ENCODE data around the gene CAMK1. TPM values are rescaled to one million over a fixed set of nuclear protein-coding genes. Genes with fewer than 3 reads are reported as not detected.

The CAMK1 gene
- total RNA-seq, 2 donors from 2014 or later = 10.9 to 34.9 TPM

- Histone ChIP-seq H3K9me3 (no peaks in the 10 kb centered on the region), H3K27ac (no peak overlapping the region), H3K27me3 (no peaks in the 10 kb centered on the region), H3K4me3 (no peak overlapping the region), H3K36me3 (replicated peaks in 1 of 2; ENCODE audit: insufficient read depth in 1 of 2, low read depth in 2 of 2) (peaks cover 5 to 36% of the 10 kb centered on the region in 2 donors), H3K4me1 (peaks cover 12% of the 10 kb centered on the region)
- TF ChIP-seq CTCF (IDR thresholded peaks at IDR 0.05) (no peak), POLR2A (IDR thresholded peaks at IDR 0.05) (no peak)
- 76 to 85% methylated on average over 5 of the region's 5 CpGs for WGBS, 2 donors
- DNase-seq = no peak
- no peak for ATAC-seq
- intact Hi-C loops (cut with DNase I) = no loop called here
These were observed 35.2 kb upstream of the CAMK1 start for GRCh38 chr3:9804996-9805395.

- 84 to 90% methylated on average over 1 of the region's 1 CpG for WGBS, 2 donors
These were observed 33.7 kb upstream of the CAMK1 start for GRCh38 chr3:9803494-9803893.

GRCh38 chr3:9800529-9800928 lies 30.8 kb upstream of the CAMK1 start:
- no peak for DNase-seq
- H3K9me3 ChIP-seq = no peaks in the 10 kb centered on the region
- no peaks in the 10 kb centered on the region for H3K27me3 ChIP-seq
- no peak overlapping the region for H3K27ac ChIP-seq
- no peak overlapping the region for H3K4me3 ChIP-seq
- intact Hi-C loops (cut with DNase I) = no loop called here
- 82 to 89% methylated on average over 4 to 5 of the region's 5 CpGs for WGBS, 2 donors
- peaks cover 11 to 50% of the 10 kb centered on the region in 2 donors for H3K36me3 ChIP-seq (replicated peaks in 1 of 2; ENCODE audit: insufficient read depth in 1 of 2, low read depth in 2 of 2)
- TF ChIP-seq CTCF (IDR thresholded peaks at IDR 0.05) = peak in 1 of 7 experiments; percentile 8
- no peak for TF ChIP-seq POLR2A (IDR thresholded peaks at IDR 0.05)
- H3K4me1 ChIP-seq = no peaks in the 10 kb centered on the region
- ATAC-seq = no peak

More at GRCh38 chr3:9803494-9803893, 33.7 kb upstream of the CAMK1 start:
- DNase-seq (no peak), ATAC-seq (no peak)
- intact Hi-C loops (cut with DNase I) = no loop called here
- Histone ChIP-seq H3K27me3 (no peaks in the 10 kb centered on the region), H3K36me3 (replicated peaks in 1 of 2; ENCODE audit: insufficient read depth in 1 of 2, low read depth in 2 of 2) (peaks cover 11 to 42% of the 10 kb centered on the region in 2 donors), H3K4me1 (peaks cover under 1% of the 10 kb centered on the region), H3K9me3 (no peaks in the 10 kb centered on the region), H3K27ac (no peak overlapping the region), H3K4me3 (no peak overlapping the region)
- TF ChIP-seq POLR2A (IDR thresholded peaks at IDR 0.05) = no peak
- TF ChIP-seq CTCF (IDR thresholded peaks at IDR 0.05) = no peak

DNA sequence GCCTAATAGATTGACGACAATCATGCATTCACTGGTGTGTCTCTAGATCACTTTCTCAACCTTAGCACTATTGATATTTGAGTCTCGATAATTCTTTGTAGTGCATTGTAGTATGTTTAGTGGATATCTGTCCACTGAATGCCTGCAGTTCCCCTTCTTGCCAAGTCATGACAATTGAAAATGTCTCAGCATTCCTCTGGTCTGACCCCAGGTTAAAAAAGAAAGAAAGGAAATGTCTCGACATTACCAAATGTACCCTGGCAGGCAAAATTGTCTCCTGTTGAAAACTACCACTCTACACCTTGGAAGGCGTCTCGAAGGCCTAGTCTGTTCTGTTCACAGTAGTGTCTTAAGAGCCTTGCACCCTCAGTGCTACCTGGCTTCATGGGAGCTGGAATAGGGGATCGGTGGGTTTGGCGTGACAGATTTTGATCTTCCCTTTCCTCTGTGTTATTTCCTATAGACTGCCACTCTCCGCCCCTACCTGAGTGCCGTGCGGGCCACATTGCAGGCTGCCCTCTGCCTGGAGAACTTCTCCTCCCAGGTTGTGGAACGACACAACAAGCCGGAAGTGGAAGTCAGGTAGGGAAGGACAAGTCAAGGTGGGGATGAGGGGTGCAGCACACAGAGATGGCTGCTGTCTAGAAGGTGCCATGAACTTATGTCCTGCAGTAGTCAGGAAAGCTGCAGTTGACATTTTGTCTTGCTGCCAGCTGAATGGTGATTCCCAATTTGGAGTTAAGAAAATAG lies 27.6 kb upstream of the CAMK1 start:
- 90 to 92% methylated on average over 12 of the region's 12 CpGs for whole genome bisulfite sequencing, 2 donors
- intact Hi-C loops (cut with DNase I) = no loop called here
- no peaks in the 10 kb centered on the region for H3K27me3 ChIP-seq
- H3K4me3 ChIP-seq = no peak overlapping the region
- ATAC-seq (no peak), DNase-seq (no peak)
- H3K36me3 ChIP-seq (replicated peaks in 1 of 2; ENCODE audit: insufficient read depth in 1 of 2, low read depth in 2 of 2) = peaks cover 11 to 28% of the 10 kb centered on the region in 2 donors
- no peak for TF ChIP-seq CTCF (IDR thresholded peaks at IDR 0.05)
- H3K4me1 ChIP-seq = peaks cover 19% of the 10 kb centered on the region
- no peak overlapping the region for H3K27ac ChIP-seq
- H3K9me3 ChIP-seq = no peaks in the 10 kb centered on the region

GRCh38 chr3:9795207-9795606 lies 25.5 kb upstream of the CAMK1 start:
- DNase-seq (no peak), ATAC-seq (no peak)
- Histone ChIP-seq H3K4me1 (peaks cover 31% of the 10 kb centered on the region), H3K27ac (no peak overlapping the region), H3K36me3 (replicated peaks in 1 of 2; ENCODE audit: insufficient read depth in 1 of 2, low read depth in 2 of 2) (peaks cover 9 to 19% of the 10 kb centered on the region in 2 donors), H3K4me3 (no peak overlapping the region), H3K9me3 (no peaks in the 10 kb centered on the region), H3K27me3 (no peaks in the 10 kb centered on the region)
- no peak for TF ChIP-seq POLR2A (IDR thresholded peaks at IDR 0.05)
- TF ChIP-seq CTCF (IDR thresholded peaks at IDR 0.05) = no peak
- intact Hi-C loops (cut with DNase I) = no loop called here
- WGBS, 2 donors = 81 to 89% methylated on average over 5 of the region's 5 CpGs

Data from body of pancreas (tissue), 4 donors.